Activated naive CD8-positive, alpha-beta T cell treated with anti-CD3 and anti-CD28 coated beads, Interleukin-2, amount 10 ng/mL, durations not matched to agents 7 days and 5 days (primary cell): Measurements from ENCODE around the gene TMEM86A. TPM values are rescaled to one million over a fixed set of nuclear protein-coding genes. Genes with fewer than 3 reads are reported as not detected.
A peak's percentile ranks its signal among the peaks of the same experiment; 100 is the strongest.
"Not testable (repeated sequence)": the region's sequence is repeated elsewhere in the genome, so short reads cannot be mapped to it uniquely, and the experiment has no call there.

ENCODE experiments used
- ATAC-seq: fragments of 150-1000 bp; cut with Tn5 transposase; one replicate; pipeline ENCODE4 v1.10.0; 2021; ENCODE audit warnings: low read depth, moderate library complexity
- POLR2A ChIA-PET: fragments of 350-600 bp; sonication (Branson Sonifier 250); formaldehyde crosslinking; loops from one replicate; lab custom pipeline; 2021; ENCODE audit warnings: antibody characterized with exemption; lab: Charles Lee
- DNase-seq: peaks from one replicate; pipeline ENCODE4 v3.0.0; 2021
- H3K27ac Mint-ChIP-seq: one replicate; pipeline ENCODE4 v1.8.0; 2022; ENCODE audit warnings: mild to moderate bottlenecking, mixed read lengths
- H3K27me3 Mint-ChIP-seq: one replicate; pipeline ENCODE4 v1.8.0; 2022; ENCODE audit warnings: mild to moderate bottlenecking, moderate library complexity, mixed read lengths
- H3K36me3 Mint-ChIP-seq: one replicate; pipeline ENCODE4 v1.8.0; 2021; ENCODE audit warnings: mild to moderate bottlenecking, mixed read lengths
- H3K4me1 Mint-ChIP-seq: one replicate; pipeline ENCODE4 v1.8.0; 2021; ENCODE audit warnings: mixed read lengths
- H3K4me3 Mint-ChIP-seq: one replicate; pipeline ENCODE4 v1.8.0; 2022; ENCODE audit warnings: mild to moderate bottlenecking, moderate library complexity, mixed read lengths
- H3K9me3 Mint-ChIP-seq: one replicate; pipeline ENCODE4 v1.8.0; 2021; ENCODE audit warnings: mixed read lengths
- total RNA-seq, 2 experiments: library from RNA; stranded (reverse); gene quantifications; one replicate each; pipeline ENCODE4 v1.2.3, GENCODE V29; 2021

Gene TMEM86A, protein sequence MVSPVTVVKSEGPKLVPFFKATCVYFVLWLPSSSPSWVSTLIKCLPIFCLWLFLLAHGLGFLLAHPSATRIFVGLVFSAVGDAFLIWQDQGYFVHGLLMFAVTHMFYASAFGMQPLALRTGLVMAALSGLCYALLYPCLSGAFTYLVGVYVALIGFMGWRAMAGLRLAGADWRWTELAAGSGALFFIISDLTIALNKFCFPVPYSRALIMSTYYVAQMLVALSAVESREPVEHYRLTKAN
- total RNA-seq = 1 to 10 TPM; 1.4 to 1.7 TPM

DNA sequence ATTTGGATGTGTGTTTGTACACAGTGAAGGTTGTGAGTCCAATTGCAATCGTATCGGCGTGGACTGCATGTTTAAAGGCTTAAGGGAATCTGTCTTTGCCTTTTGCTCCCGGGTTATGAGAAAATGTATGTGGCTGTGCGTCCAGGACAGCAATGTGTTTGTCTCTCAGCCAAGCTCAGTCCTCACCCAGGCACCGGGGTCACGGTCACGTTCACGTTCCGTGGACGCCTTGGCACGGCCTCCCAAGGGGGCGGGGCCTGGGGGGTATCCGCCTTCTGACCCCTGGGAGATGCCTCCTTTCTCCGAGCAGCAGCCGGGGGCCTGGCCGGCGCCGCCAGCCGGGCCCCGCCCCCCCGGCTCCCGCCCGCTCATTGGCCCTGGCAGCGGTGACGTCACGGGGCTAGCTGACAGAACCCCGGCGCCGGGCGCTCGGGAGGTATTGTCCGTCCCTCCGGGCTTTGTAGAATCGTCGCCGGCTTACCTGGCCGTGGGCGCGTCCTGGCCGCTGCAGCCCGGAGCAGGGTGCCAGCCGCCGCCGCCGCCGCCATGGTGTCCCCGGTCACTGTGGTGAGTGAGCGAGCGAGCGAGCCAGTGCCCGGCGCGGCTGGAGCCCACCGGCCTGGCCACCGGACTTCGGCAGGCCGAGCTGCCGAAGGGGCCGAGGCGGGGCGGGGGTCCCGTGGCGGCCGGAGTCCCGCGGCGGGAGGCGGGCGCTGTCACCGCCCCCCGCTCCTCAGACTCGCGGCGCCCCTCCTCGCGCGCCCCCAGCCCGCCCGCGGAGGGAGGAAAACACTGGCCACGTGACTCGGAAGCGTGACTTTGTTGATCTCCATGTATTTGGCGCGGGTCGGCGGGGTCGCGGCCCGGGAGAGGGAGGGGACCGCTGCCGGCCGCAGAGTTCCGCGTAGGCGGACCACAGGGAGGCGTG, at the start of gene TMEM86A:
Gene TMEM86A (plus strand): TSS at position 439 of the 928 bp plus-strand sequence. CDS start 108 bp downstream, at position 547.
- peaks cover 14% of the 10 kb centered on the region for H3K4me1 Mint-ChIP-seq
- no peaks in the 10 kb centered on the region for H3K36me3 Mint-ChIP-seq
- H3K9me3 Mint-ChIP-seq = no peaks in the 10 kb centered on the region
- POLR2A ChIA-PET = interaction anchor here (0.6 to 1.8 kb wide), 4 partner anchors 21 to 81 kb away, joined by 3 to 7 read pairs (median 4); partner anchors contain the start of gene SPTY2D1
- peaks cover 15% of the 10 kb centered on the region for H3K27me3 Mint-ChIP-seq
- peak within 1 kb of the TSS; percentile 75 for H3K4me3 Mint-ChIP-seq
- peak within 1 kb of the TSS; percentile 43 for H3K27ac Mint-ChIP-seq
- peak; percentile 93 for ATAC-seq
- DNase-seq = peak; percentile 93

DNA sequence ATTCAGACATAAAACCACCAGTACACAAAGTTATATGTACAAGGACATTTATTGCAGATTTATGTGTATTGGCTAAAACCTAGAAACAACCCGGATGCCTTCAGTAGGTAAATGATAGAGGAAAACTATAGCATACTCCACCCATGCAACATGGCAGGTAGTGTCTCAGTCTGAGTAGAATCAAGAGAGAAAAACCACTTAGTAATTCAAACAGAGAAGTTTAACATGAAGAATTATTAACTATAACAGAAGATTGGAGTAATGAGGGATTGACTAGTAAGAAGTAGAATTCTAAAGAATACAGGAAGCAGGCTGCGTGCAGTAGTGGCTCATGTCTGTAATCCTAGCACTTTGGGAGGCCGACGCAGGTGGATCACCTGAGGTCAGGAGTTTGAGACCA, 48.2 kb upstream of the TMEM86A start:
- DNase-seq (no peak), ATAC-seq (no peak)
- H3K9me3 Mint-ChIP-seq = no peaks in the 10 kb centered on the region
- no peaks in the 10 kb centered on the region for H3K27me3 Mint-ChIP-seq
- POLR2A ChIA-PET = interaction anchor here (1.7 kb wide), 1 partner anchor 110 kb away, joined by 5 read pairs; no protein-coding TSS in a partner anchor
- H3K36me3 Mint-ChIP-seq = no peaks in the 10 kb centered on the region
- H3K4me3 Mint-ChIP-seq = no peak overlapping the region
- H3K4me1 Mint-ChIP-seq = peaks cover 8% of the 10 kb centered on the region
- no peak overlapping the region for H3K27ac Mint-ChIP-seq

DNA sequence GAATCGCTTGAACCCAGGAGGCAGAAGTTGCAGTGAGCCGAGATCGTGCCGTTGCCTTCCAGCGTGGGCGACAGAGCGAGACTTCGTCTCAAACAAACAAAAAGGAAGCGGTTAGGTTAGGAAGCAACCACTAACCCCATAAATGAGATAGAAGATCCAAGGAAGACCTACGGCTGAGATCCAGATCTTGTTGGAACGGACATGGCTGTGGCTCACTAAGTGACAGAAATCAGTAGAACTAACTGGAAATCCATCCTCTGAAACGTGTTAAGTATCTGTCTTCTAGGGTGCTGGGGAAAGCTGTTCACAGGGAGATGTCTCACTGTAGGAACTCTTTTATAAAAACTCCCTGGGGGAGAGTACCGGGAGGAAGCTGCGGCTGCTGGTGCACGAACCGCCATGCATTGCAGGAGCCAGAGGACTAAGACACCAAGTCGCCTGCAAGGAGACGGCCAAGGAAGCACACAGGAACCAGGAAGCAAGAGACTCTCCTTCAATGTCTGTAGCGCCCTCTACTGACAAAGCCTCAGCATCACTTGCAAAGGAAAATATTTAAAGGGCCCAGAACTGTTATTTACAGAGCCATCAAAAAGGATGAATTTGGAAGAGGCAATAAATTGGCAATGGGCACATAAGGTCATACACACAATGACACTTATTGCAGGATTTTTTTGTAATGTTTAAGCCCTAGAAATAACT, 47.6 kb upstream of the TMEM86A start:
- peak overlapping the region; percentile 28 for H3K27ac Mint-ChIP-seq

DNA sequence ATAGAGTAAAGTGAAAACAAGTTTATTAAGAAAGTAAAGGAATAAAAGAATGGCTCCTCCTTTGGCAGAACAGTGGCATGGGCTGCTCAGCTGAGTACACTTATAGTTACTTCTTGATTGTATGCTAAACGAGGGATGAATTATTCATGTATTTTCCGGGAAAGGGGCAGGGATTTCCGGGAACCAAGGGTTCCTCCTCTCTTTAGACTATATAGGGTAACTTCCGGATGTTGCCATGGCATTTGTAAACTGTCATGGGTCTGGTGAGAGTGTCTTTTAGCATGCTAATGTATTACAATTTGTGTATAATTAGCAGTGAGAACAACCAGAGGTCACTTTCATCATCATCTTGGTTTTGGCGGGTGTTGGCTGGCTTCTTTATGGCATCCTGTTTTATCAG, 40.9 kb upstream of the TMEM86A start:
- Mint-ChIP-seq H3K27me3 (peaks cover 6% of the 10 kb centered on the region), H3K27ac (no peak overlapping the region), H3K4me3 (no peak overlapping the region), H3K4me1 (peaks cover 2% of the 10 kb centered on the region), H3K9me3 (peaks cover 4% of the 10 kb centered on the region), H3K36me3 (peaks cover 1% of the 10 kb centered on the region)
- no peak for DNase-seq
- POLR2A ChIA-PET = no interaction called here
- no peak for ATAC-seq

More for the DNA sequence above, 47.6 kb upstream of the TMEM86A start:
- POLR2A ChIA-PET = interaction anchor here (1.7 kb wide), 1 partner anchor 110 kb away, joined by 5 read pairs; no protein-coding TSS in a partner anchor
- DNase-seq (no peak), ATAC-seq (no peak)
- H3K4me1 Mint-ChIP-seq = peaks cover 8% of the 10 kb centered on the region
- no peak overlapping the region for H3K4me3 Mint-ChIP-seq
- no peaks in the 10 kb centered on the region for H3K27me3 Mint-ChIP-seq
- H3K9me3 Mint-ChIP-seq = no peaks in the 10 kb centered on the region
- H3K36me3 Mint-ChIP-seq = no peaks in the 10 kb centered on the region

DNA sequence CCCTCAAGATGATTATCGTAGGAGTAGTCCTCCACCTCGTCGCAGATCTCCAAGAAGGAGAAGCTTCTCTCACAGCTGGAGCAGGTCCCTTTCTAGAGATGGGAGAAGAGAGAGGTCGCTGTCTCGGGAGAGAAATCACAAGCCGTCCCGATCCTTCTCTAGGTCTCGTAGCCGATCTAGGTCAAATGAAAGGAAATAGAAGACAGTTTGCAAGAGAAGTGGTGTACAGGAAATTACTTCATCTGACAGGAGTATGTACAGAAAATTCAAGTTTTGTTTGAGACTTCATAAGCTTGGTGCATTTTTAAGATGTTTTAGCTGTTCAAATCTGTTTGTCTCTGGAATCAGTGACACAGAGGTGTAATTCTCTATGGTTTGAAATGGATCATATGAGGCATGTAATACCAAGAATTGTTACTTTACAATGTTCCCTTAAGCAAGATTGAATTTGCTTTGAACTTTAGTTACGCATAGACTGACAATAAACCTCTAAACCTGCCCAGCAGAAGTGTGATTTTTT, 33.2 kb upstream of the TMEM86A start:
- peak overlapping the region; percentile 74 for H3K4me3 Mint-ChIP-seq

DNA sequence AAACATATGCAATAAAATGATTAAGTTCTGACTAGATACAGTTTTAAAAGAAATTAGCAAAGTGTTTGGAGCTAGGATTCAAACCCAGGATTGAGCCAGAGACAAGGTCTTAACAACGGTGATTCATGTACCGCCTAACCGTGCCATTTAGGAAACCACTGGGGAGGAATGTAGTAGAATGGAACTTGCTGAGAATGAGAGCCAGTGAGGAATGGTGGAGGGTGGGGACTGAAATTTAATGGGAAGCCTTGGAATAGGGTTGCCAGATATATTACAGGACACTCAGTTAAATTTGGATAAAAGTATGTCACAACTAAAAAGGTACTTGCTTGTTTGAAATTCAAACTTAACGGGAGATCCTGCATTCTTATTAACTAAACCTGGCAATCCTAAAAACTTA, 30.4 kb upstream of the TMEM86A start:
- ATAC-seq (no peak), DNase-seq (no peak)
- Mint-ChIP-seq H3K4me3 (no peak overlapping the region), H3K27me3 (no peaks in the 10 kb centered on the region), H3K27ac (no peak overlapping the region), H3K4me1 (peaks cover 35% of the 10 kb centered on the region), H3K36me3 (no peaks in the 10 kb centered on the region), H3K9me3 (peaks cover 3% of the 10 kb centered on the region)
- POLR2A ChIA-PET = no interaction called here

More for the DNA sequence above, 33.2 kb upstream of the TMEM86A start:
- H3K4me1 Mint-ChIP-seq = peaks cover 24% of the 10 kb centered on the region
- DNase-seq, H3K9me3 Mint-ChIP-seq, H3K27me3 Mint-ChIP-seq, H3K36me3 Mint-ChIP-seq: not testable (repeated sequence)
- ATAC-seq = peak; percentile 66
- POLR2A ChIA-PET = interaction anchor here (1.0 kb wide), 1 partner anchor 87 kb away, joined by 4 read pairs; no protein-coding TSS in a partner anchor
- peak overlapping the region; percentile 83 for H3K27ac Mint-ChIP-seq

DNA sequence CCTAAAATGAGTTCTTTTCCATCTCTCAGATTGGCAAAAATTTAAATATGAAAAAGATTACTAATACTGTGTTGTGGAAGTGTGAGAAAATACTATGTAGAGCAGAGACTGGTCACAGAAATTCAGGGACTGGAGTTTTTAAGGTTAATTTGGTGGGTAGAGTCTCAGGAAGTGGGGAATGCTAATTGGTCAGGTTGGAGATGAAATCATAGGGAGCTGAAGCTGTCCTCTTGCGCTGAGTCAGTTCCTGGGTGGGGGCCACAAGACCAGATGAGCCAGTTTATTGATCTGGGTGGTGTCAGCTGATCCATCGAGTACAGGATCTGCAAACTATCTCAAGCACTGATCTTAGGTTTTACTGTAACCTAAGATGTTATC, 29.4 kb upstream of the TMEM86A start:
- POLR2A ChIA-PET = interaction anchor here (1.4 kb wide), 1 partner anchor 9 kb away, joined by 4 read pairs; no protein-coding TSS in a partner anchor
- peaks cover 3% of the 10 kb centered on the region for H3K9me3 Mint-ChIP-seq
- H3K27me3 Mint-ChIP-seq = no peaks in the 10 kb centered on the region
- H3K36me3 Mint-ChIP-seq = no peaks in the 10 kb centered on the region
- peak overlapping the region; percentile 41 for H3K4me3 Mint-ChIP-seq
- ATAC-seq (peak; percentile 8), DNase-seq (no peak)
- peaks cover 36% of the 10 kb centered on the region for H3K4me1 Mint-ChIP-seq
- H3K27ac Mint-ChIP-seq = peak overlapping the region; percentile 69

DNA sequence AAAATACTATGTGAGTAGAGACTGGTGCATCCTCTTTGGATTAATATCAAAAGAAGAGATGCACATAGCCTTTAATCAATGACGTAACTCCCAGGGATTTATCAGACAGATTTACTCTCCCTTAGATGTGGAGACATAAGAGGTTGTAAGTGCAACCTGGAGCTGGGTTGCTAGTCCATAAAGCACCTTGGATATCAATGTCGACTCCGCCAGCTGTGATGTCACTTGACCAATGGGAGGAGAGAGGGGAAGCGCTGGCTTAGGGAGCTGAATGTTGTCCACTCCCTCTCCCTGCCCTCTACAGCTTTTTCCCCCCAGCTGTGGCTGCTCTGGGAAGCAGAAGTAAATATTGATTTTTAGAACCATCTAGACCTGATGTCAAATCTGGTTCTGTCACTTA, 28.9 kb upstream of the TMEM86A start:
- Mint-ChIP-seq H3K4me3 (peak overlapping the region; percentile 41), H3K9me3 (peaks cover 3% of the 10 kb centered on the region), H3K27ac (peak overlapping the region; percentile 69), H3K36me3 (no peaks in the 10 kb centered on the region), H3K27me3 (no peaks in the 10 kb centered on the region), H3K4me1 (peaks cover 36% of the 10 kb centered on the region)
- POLR2A ChIA-PET = interaction anchor here (1.4 kb wide), 1 partner anchor 10 kb away, joined by 4 read pairs; no protein-coding TSS in a partner anchor
- ATAC-seq = no peak
- no peak for DNase-seq

DNA sequence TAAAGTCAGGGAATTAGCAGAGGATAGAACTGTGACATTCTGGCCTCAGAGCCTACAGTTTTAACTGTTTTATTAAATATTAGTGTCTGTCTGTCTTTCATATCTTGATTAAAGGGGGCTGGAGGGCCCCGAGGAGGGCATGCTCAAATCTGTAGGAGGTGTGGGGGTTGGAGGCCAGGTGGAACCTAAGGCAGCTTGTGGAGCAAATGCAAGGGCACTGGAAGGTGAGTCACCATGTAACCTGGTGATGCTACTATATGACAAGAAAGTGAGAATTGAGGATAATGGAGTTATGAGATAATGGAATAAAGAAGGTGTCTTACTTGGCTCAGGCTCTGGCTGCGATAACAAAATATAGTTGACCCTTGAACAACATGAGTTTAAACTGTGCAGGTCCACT, 27.3 kb upstream of the TMEM86A start:
- H3K27ac Mint-ChIP-seq = peak overlapping the region; percentile 62
- POLR2A ChIA-PET = interaction anchor here (1.2 kb wide), 1 partner anchor 38 kb away, joined by 8 read pairs; the partner anchor contains the start of gene SPTY2D1
- peaks cover 35% of the 10 kb centered on the region for H3K4me1 Mint-ChIP-seq
- H3K27me3 Mint-ChIP-seq = no peaks in the 10 kb centered on the region
- ATAC-seq (no peak), DNase-seq (no peak)
- no peaks in the 10 kb centered on the region for H3K36me3 Mint-ChIP-seq
- H3K9me3 Mint-ChIP-seq = peaks cover 3% of the 10 kb centered on the region
- peak overlapping the region; percentile 2 for H3K4me3 Mint-ChIP-seq

DNA sequence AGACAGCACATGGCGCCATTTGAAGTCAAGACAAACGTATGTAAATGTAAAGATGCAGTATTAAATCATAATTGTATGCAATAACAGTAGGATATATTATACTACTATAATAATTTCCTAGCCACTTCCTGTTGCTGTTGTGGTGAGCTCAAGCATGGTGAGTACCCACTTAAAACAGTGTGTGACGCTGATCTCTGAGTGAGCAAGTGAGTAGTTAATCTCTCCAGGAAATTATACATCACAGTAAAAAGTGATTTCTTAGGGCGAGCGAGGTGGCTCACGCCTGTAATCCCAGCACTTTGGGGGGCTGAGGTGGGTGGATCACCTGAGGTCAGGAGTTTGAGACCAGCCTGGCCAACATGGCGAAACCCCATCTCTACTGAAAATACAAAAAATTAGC, 26.4 kb upstream of the TMEM86A start:
- Mint-ChIP-seq H3K27ac (peak overlapping the region; percentile 97), H3K4me1 (peaks cover 39% of the 10 kb centered on the region), H3K4me3 (peak overlapping the region; percentile 81)
- peak; percentile 84 for ATAC-seq
- not testable (repeated sequence) for H3K9me3 Mint-ChIP-seq, H3K27me3 Mint-ChIP-seq, H3K36me3 Mint-ChIP-seq
- POLR2A ChIA-PET = interaction anchor here (1.2 kb wide), 1 partner anchor 39 kb away, joined by 8 read pairs; the partner anchor contains the start of gene SPTY2D1
- DNase-seq = peak; percentile 45

DNA sequence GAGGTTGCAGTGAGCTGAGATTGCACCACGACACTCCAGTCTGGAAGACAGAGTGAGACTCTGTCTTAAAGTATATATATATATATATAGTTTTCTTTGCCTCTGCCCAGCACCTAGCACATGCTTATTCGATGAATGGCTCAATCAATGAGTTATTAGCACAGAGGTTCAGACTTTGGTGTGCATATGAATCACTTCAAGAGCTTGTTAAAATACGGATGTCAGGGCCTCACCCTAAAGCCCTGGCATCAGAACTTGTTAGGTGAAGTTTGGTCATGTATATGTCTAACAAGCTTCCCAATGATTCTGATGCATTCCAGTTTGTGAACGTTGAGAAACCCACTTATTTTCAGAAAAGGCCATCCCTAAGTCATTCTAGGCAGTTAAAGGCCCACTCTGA, 21.8 kb upstream of the TMEM86A start:
- POLR2A ChIA-PET = interaction anchor here (0.6 to 1.3 kb wide), 2 partner anchors 22 to 139 kb away, joined by 4 read pairs; partner anchors contain the start of gene TMEM86A
- Mint-ChIP-seq H3K27ac (no peak overlapping the region), H3K9me3 (peaks cover 2% of the 10 kb centered on the region), H3K27me3 (peaks cover 1% of the 10 kb centered on the region), H3K36me3 (no peaks in the 10 kb centered on the region), H3K4me1 (peaks cover 26% of the 10 kb centered on the region), H3K4me3 (no peak overlapping the region)
- no peak for DNase-seq
- ATAC-seq = no peak

DNA sequence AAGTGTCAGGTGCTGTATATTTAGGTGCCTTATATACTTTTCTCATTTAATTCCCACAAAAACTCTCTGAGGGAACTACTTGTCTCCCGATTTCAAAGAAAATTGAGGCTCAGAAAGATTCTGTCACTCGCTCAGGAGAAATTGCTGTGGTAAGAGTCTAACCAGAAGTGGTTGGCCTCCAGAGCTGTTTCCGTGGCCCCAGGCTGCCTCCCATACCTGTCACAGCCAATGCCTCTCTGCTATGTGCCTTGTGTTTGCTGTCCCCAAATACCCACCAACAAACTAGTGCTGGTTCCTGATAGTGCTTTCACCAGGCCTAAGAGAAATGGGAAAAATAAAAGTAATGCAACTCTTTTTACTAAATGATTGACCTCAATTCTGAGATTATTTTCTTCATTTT, 21.0 kb upstream of the TMEM86A start:
- ATAC-seq (peak; percentile 74), DNase-seq (no peak)
- Mint-ChIP-seq H3K9me3 (peaks cover 2% of the 10 kb centered on the region), H3K27me3 (peaks cover 1% of the 10 kb centered on the region), H3K4me3 (peak overlapping the region; percentile 28), H3K27ac (peak overlapping the region; percentile 9), H3K36me3 (no peaks in the 10 kb centered on the region), H3K4me1 (peaks cover 23% of the 10 kb centered on the region)
- POLR2A ChIA-PET = interaction anchor here (1.3 kb wide), 1 partner anchor 21 kb away, joined by 4 read pairs; the partner anchor contains the start of gene TMEM86A
